ACHN (cell line): ENCODE data around the gene OR10V1.
A peak's percentile ranks its signal among the peaks of the same experiment; 100 is the strongest.

Experiments used
- DNase-seq: peaks from one replicate; pipeline ENCODE4 v3.0.0-alpha.2; 2015
- in situ Hi-C: cut with HindIII; loops from 2 replicates; pipeline ENCODE4 v1.10.0; 2017; ENCODE audit warnings: low sequenced_read_pairs, low pct_ligation_motif_present, low pct_unique_long_range_greater_than_20kb

The OR10V1 gene

DNA sequence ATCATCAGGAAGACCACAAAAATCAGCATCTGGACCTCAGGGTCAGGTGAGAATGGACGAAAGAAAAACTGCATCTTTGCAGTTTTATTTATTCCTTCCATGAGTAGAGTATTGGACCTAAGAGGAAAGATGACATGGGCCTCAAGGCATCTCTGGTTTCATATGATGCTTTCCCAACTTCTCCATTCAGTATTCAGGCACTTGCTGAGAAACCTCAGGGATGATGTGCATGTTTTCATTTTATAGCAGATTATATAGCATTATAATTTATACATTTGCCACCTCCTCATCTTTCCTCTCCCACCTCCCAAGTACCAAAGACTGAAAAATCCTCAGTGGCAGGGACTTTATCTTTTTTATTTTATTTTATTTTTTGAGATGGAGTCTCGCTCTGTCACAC is at the start of gene OR10V1:
TSS of gene OR10V1 (minus strand) at position 101 of the 400 bp plus-strand sequence. CDS start at position 101, 0 bp downstream.
- DNase-seq: no peak
- in situ Hi-C loops: no loop called here

- in situ Hi-C loops: no loop called here
- no peak for DNase-seq
Observed at GRCh38 chr11:59761993-59762392, 48.3 kb upstream of the OR10V1 start.

- DNase-seq: peak; percentile 8
- in situ Hi-C loops: no loop called here
Observed at GRCh38 chr11:59760771-59761170, 47.1 kb upstream of the OR10V1 start.

- in situ Hi-C loops: no loop called here
- no peak for DNase-seq
Observed at GRCh38 chr11:59759900-59760299, 46.3 kb upstream of the OR10V1 start.

DNA sequence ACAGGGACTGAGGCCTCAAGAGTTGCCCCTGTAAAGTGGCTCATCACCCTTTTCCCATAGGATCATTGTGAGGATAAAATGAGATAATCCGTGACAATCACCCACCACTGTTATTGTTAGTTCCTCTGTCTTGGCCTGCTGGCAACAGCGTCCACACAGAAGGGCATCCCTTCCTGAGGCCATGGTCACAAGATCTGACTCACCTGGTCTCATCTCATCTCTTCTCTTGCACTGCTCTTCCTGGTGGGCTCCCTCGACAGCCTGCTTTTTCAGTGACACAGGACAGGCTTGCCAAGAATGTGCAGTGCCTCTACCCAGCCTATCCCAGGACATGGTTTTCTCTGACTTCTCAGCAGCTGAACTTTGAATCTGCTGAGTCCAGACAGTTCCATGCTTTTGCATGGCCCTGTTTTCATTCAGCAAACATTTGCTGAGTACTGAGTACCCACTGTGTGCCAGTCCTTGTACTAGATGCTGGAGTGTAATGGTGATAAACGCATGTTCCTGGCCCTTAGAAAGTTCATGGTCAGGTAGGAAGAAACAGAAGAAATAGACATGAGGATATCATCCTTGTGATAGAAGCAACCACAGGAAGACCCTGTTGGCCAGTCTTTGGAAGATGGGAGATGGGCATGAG is 44.9 kb upstream of the OR10V1 start:
- DNase-seq: no peak
- in situ Hi-C loops: no loop called here

GRCh38 chr11:59756845-59757244 is 43.2 kb upstream of the OR10V1 start:
- peak; percentile 61 for DNase-seq
- in situ Hi-C loops: no loop called here

GRCh38 chr11:59756558-59756840 is 42.9 kb upstream of the OR10V1 start:
- in situ Hi-C loops: no loop called here
- peak; percentile 48 for DNase-seq

- DNase-seq: peak; percentile 94
- in situ Hi-C loops: no loop called here
Observed at GRCh38 chr11:59755701-59756557, 42.3 kb upstream of the OR10V1 start.

DNA sequence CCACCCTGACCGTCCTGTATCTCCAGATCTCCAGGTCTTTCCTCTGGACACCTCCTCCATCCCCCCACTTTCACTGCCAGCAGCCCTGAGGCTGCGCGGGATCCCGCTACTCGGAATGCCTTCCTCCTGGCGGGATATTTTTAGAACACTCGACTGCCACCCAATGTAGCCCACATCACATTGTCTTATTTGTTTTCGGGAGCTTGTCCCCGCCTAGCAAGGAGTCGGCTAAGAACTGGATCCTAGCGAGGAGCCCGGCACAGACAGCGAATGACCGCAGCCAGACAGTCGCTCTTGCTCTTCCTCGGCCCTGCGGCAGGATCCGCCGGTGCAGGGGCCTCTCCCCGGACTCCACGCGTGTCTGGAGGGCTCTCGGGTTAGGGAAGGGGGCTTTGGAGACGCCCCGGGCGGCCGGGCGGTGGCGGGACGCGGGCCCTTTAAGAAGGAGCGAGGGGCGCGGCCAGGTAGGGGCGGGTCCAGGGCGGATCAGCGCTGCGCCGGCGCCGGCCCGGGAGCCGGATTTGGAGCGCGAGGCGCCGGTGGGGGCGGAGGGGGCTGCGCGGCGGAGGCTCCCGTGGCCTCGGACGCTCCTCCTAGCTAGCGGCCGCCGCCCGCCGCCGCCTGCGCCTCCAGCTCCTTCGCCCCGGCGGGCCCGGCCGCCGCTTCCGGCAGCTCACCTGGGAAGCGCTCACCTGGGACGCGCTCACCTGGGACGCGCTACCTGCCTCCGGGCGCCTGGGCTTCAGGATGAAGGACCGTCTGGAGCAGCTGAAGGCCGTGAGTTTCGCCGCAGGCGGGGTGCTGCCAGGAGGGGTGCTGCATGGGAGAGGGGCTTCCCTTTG is 41.4 kb upstream of the OR10V1 start, which contains the start of gene STX3:
TSS of gene STX3 (plus strand) at position 518 of the 842 bp plus-strand sequence. CDS start at position 748, 230 bp downstream.
- in situ Hi-C loops: no loop called here

DNA sequence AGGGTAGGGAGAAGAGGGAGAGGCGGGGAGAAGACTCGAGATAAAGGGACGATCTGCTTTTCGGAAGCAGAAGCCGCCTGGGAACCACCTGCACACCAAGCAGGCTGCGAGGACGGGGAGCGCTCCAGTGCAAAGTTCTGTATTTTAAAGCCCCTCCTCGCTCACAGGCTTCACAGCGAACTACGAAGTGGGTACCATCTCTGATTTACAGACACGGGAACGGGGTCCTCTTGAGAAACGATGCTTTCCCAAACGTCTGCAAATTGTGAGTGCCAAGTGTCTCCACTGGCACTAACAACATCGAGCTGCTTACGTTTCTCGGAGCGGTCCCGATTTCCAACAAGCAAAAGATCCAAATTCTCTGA is 40.8 kb upstream of the OR10V1 start:
- peak; percentile 17 for DNase-seq

More for the DNA sequence above, 41.4 kb upstream of the OR10V1 start, which contains the start of gene STX3:
- DNase-seq: peak; percentile 83

DNA sequence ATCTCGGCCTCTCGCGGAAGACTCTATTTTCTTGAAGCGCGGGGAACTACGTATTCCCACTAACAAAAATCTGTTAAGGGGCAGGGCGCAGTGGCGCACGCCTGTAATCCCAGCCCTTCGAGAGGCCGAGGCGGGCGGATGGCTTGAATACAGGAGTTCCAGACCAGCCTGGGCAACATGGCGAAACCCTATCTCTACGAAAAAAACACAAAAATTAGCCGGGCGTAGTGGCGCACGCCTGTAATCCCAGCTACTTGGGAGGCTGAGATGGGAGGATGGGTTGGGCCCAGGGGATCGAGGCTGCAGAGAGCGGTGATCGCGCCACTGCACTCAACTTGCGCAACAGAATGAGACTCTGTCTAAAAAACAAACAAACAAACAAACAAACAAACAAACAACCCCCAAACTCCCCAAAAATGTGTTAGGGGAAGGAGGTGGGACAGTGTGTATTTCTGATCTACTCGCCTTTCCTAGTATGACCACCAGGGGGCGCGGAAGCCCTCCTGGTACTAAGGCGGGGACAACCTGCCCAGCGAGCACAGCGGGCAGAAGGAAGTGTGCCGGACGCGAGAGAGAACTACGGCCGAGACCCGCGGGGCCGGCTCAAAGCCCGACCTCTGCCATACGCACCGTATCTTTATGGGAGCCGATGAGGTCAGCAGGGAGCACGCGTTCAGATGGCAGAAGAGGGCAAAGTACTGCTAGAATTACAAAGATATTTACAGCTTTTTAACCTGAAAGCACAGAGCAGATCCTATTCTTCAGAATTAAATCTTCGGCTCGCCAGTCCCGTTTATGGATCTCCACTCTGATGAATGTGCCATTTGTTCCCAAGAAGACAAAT is 40.2 kb upstream of the OR10V1 start:
- DNase-seq: peak; percentile 79
- in situ Hi-C loops: no loop called here

More for the DNA sequence above, 40.8 kb upstream of the OR10V1 start:
- in situ Hi-C loops: no loop called here

DNA sequence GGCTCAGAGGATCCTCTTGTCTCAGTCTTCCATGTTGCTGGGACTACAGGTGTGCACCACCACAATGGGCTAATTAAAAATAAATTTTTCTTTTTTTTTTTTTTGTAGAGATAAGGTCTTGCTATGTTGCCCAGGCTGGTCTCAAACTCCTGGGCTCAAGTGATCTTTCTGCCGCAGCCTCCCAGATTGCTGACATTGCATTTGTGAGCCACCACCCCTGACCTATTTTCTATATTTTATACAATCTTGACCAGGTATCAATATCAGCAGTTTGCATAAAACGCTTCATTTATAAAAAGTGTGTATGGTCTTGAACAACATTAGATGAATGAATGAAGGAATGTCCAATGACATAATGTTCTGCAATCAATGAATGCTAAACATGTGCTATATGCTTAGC is 32.5 kb upstream of the OR10V1 start:
- in situ Hi-C loops: no loop called here
- DNase-seq: no peak

DNA sequence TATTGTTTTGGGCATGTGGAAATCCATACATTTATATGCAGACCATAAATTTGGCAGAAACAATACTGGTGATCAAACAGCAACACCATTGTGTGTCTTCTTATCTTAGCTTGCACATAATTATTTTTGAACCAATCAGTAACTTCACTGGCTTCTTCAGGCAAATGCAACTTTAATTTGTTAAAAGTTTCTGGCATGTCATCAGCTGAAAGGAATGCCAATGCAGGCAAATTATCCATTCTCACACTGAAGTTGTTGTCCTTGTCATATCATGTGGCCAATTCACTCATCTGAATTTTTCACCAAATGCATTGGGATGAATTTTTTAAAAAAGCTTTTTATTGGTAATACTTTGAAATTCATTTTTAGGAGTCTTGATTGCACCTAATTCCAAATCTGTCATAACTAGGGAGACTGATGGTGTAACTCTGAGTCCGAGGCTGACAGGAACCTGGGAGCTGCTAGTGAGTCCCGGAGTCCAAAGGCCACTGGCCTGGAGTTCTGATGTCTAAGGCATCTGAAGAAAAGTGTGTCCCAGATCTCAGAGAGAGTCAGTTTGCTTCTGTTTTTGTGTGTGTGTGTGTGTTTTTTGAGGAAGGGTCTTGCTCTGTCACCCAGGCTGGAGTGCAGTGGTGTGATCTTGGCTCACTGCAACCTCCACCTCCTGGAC is 17.4 kb upstream of the OR10V1 start:
- in situ Hi-C loops: no loop called here
- no peak for DNase-seq

GRCh38 chr11:59729834-59730233 is 16.2 kb upstream of the OR10V1 start:
- in situ Hi-C loops: no loop called here
- DNase-seq: no peak

DNA sequence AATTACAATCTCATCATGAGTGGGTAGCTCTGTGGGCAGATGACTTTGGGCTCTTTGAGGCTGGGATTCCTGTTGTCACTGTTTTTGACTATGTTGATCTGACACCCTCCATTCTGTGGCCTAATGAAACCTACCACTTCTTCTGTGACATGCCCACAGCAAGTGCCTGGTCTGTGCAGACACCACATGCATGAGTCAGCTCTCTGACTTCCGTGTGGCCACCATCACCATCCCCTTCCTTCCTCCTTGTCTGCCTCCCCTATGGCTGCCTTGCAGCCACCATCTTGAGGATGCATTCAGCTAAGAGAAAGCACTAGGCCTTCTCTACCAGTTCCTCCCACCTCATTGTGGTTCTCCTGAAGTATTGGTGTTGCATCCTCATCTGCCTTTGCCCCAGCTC is 15.3 kb upstream of the OR10V1 start:
- no peak for DNase-seq
- in situ Hi-C loops: no loop called here

- no peak for DNase-seq
- in situ Hi-C loops: no loop called here
Observed at GRCh38 chr11:59728154-59728553, 14.5 kb upstream of the OR10V1 start.

DNA sequence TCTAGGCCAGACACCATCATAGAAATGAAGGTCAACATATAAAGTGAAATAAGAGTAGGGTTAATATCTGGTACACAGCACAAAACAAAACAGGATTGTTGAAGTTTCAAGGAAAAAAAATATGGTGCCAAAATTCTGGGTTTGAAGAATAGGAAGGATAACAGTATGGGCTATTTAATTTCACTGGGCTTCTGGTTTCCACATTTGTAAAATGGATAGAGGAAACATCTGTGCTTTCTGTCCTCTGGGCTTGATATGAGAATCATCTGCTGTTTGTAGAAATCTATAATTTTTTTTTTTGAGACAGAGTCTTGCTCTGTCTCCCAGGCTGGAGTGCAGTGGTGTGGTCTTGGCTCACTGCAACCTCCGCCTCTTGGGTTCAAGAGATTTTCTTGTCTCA is 13.8 kb upstream of the OR10V1 start:
- in situ Hi-C loops: no loop called here
- no peak for DNase-seq

GRCh38 chr11:59724066-59724465 is 10.4 kb upstream of the OR10V1 start:
- in situ Hi-C loops: no loop called here
- no peak for DNase-seq
